HepG2 (cell line): Measurements from ENCODE around the gene SLC28A1.

ENCODE experiments used
- CBX5 ChIP-seq: sonication (generic); formaldehyde crosslinking; IDR thresholded peaks from 2 replicates; pipeline ENCODE4 v1.4.0; 2020; ENCODE audit warnings: missing genetic modification reagents, borderline replicate concordance
- DZIP1 ChIP-seq: sonication (generic); formaldehyde crosslinking; IDR thresholded peaks from 2 replicates; pipeline ENCODE4 v1.5.0; 2020; ENCODE audit warnings: mild to moderate bottlenecking, missing genetic modification reagents

DNA sequence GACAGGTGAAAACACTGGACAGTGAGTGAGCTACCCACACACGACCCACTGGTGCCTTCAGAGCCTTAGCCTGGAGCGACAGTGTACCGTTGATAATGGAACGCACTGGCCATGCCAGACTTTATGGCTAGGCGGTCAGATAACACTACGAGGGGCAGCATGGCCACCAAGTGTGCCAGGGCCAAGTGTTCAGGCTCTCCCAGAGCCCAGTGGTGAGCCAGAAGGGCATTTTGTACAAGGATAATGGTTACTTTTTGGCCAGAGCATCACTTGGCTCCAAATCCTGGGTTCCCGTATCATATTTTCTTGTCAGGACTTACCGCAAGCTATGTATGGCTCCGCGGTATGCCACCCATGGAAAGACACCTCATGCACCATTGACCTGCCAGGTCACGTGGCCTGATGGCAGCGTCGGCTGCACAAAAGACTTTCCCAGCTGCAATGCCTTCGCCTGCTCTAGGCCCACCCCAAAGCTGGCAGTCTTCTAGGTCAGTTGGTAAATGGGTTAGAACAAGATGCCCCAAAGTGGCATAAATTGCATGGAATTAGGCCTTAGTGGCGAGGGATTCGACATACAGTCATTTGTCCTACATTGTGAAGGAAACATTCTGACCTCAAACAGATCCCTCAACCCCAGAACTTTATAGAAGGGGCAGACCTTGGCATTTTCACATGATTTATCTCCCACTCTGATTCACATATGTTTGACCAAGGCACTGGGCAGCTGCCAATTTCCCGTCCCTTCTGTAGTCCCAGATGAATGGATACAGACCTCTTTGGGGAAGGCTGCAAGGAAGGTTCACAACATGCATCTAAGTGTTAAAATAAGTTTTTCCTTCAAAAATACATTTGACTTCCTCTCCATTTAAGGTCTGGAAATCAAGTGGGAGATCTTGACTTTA, 12.2 kb upstream of the SLC28A1 start:
- TF ChIP-seq DZIP1 (CRISPR knock-in tag) (no peak), CBX5 (no peak)
